RCC 7860 (cell line): ENCODE results near the gene PNPLA1.

Experiments
- DNase-seq: peaks from one replicate; pipeline ENCODE4 v3.0.0-alpha.2; 2015; ENCODE audit warnings: low spot score
- FAIRE-seq: peaks from 2 replicates; lab custom pipeline; 2012; peaks lifted over from hg19 to GRCh38; lab: Jason Lieb, UNC

PNPLA1 gene

GRCh38 chr6:36246506-36247268, 23.2 kb upstream of the PNPLA1 start:
- FAIRE-seq (no peak), DNase-seq (no peak)

DNA sequence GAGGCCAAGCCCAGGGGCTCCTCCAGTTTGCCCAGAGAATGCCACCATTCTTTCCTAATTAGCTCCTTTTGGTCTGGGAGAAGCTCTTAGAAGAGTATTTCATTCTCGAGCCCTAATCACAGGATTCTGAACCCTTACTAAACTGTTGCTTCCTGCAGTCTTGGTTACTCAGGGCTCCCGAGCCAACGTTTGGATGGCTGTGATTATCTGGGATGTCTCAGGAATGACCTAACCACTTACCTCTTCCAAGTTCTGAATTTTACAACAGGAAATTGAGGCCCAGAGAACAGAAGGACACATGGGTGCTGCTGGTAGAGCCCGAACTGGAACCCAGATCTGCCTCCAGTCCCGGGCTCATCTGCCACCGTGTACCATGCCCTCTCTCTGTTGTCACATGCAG, 22.2 kb upstream of the PNPLA1 start:
- no peak for FAIRE-seq
- DNase-seq = no peak

GRCh38 chr6:36248980-36249379, 20.9 kb upstream of the PNPLA1 start:
- FAIRE-seq = no peak
- DNase-seq = no peak

- DNase-seq = no peak
- no peak for FAIRE-seq
Measured at GRCh38 chr6:36249536-36249935, 20.3 kb upstream of the PNPLA1 start.

- FAIRE-seq (no peak), DNase-seq (no peak)
Measured at GRCh38 chr6:36252005-36252404, 17.9 kb upstream of the PNPLA1 start.

DNA sequence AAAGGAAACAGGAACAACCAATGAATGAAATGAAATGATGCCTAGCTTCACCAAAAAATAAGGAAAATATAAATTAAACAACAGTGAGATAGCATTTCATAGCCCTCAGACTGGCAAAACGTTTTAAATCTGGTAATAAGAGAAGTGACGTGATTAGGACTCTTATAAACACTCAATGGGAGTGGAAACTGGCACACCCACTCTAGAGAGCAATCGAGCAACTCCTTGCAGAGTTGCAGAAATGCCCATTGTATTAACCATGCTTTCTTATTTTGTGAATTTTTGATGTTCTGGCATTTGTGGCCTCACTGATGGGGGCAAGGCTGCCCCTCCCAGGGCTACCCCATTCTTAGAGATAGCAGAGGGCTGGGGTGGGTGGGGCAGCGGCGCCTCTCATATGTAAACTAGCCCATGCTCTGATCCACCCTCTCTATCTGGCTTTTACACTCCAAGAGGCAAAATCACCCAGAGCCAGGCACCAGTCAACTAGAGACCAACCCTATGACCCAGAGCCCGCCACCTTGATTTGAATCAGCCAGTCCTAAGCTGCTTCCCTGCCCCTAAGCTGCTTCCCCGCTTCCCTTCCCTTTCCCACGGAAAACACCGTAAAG, 6.4 kb upstream of the PNPLA1 start:
- DNase-seq (no peak), FAIRE-seq (no peak)

DNA sequence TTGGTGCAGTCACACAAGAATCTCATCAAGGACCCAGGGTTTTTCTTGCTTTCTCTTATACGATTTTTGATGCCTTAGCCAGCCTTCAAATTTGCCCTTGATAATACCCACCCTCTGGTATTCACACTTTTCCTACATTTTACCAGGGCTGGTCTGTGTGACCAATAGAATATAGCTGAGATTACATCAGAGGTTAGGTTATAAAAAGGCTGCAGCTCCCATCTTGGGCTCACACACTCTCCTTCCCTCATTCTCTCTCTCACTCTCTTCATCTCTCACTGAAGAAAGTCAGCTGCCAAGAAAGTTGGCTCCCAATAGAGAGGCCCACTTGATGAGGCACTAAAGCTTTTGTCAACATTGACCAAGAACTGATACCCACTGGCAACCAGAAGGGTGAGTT, 4.1 kb upstream of the PNPLA1 start:
- FAIRE-seq (no peak), DNase-seq (no peak)

GRCh38 chr6:36266913-36267644, 2.8 kb upstream of the PNPLA1 start:
- FAIRE-seq = no peak
- no peak for DNase-seq

- FAIRE-seq (no peak), DNase-seq (no peak)
Measured at GRCh38 chr6:36267731-36268477, 2.0 kb upstream of the PNPLA1 start.

DNA sequence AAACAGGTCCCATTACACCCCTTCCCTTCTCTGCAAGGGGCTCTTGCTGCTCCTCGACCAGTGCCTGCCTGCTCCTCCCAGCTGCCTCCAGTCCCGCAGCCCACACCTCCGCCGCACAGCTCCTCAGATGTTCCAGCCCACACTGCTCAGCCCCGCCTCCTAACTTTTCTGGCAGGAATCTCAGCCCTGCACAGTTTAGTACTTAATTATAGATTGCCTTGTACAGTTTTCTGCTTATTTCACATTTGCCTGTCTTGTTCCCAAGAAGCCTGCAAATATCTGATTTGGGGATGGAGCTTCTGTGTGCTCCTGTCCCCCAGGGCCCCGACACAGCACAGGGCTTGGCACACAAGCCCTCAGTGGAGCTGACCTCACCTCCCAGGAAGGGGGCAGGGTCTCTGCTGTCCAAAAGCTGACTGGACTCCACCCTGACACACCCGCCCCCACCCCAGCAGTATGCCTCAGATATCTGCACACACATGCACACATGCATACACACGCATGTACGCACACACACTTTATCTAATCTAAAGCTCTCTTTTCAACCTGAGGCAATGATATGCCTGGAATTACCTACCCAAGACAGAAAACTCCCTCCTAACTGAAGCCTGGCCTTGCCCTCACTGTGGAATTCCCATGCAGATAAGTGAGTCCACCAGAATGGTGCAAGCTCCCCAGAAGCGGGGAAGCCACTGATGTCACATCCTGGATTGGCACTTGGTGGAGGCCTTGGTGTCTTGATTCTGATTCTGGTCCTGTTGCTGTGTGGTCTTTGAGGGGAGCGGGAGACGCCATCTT, 1.2 kb upstream of the PNPLA1 start:
- DNase-seq (no peak), FAIRE-seq (no peak)

DNA sequence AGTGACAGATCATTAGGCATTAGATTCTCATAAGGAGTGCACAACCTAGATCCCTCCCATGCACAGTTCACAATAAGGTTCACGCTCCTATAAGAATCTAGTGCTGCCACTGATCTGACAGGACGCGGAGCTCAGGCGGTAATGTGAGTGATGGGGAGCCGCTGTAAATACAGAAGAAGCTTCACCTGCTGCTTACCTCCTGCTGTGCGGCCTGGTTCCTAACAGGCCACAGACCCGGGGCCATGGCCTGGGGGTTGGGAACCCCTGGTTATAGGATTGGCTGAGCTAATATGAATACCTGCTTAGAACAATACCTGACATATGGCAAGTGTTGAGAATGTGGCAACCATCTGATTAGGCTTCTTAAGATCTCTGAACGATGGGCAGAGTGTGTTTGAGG, 2.4 kb downstream of the PNPLA1 start:
- DNase-seq (no peak), FAIRE-seq (no peak)

- FAIRE-seq (no peak), DNase-seq (no peak)
Measured at GRCh38 chr6:36273067-36273466, 3.2 kb downstream of the PNPLA1 start.

- DNase-seq (no peak), FAIRE-seq (no peak)
Measured at GRCh38 chr6:36273802-36274514, 4.1 kb downstream of the PNPLA1 start.

GRCh38 chr6:36276581-36277536, 7.0 kb downstream of the PNPLA1 start:
- DNase-seq = no peak
- FAIRE-seq = no peak

DNA sequence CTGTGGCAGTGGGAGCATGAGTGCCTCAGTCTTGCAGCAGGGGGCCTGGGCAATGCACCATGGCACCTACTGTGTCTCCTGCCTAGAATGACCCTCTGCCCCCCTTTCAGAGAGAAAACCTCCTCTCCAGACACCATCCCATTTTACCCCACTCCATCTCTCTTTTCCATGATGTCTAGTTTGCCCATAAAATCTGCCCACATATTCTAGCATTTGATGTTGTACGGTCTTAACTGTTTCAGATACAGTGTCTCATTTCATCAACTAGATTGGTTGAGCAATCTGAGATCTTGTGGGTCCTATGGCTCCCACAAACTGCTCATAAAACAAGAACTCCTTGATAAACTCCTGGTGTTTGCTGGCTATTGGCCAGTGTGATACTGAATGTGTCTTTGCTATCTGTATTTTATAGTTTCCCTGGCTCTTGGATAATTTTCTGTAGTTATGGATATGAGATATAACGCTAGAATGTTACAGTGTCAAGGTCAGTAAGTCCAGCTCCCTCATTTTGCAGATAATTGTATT, 8.1 kb downstream of the PNPLA1 start:
- FAIRE-seq (no peak), DNase-seq (no peak)

- FAIRE-seq (no peak), DNase-seq (no peak)
Measured at GRCh38 chr6:36280467-36280866, 10.6 kb downstream of the PNPLA1 start.

GRCh38 chr6:36280983-36281382, 11.1 kb downstream of the PNPLA1 start:
- no peak for DNase-seq
- FAIRE-seq = no peak

GRCh38 chr6:36283608-36284007, 13.7 kb downstream of the PNPLA1 start:
- no peak for FAIRE-seq
- no peak for DNase-seq

DNA sequence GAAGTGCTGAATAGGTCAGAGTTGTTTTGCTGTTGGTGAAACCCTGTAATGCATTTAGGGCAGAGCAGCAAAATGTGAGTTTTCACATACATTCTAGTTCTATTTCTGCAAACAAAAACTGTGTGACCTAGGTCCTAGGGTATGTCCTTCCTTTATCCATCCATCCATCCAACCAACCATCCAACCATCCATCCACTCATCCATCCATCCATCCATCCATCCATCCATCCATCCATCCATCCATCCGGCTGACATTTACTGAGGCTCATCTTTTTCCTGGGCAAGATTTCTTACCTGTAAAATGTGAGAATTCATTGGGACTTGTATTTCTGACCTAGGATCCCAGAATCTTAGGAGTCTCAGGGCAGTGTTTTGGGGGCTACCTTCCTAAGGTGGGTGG, 14.5 kb downstream of the PNPLA1 start:
- no peak for DNase-seq
- FAIRE-seq = no peak
